Measurements from ENCODE around the gene PFKM.
A peak's percentile ranks its signal among the peaks of the same experiment; 100 is the strongest.

The PFKM gene

GRCh38 chr12:48119078-48119833 lies at the start of gene PFKM:
Gene PFKM (plus strand): TSS chr12:48119364. CDS start chr12:48122775, 3,411 bp downstream.
- H3K4me3 ChIP-seq (ENCODE audit: low read depth, low read length), result peak within 1 kb of the TSS; percentile 96

GRCh38 chr12:48070033-48070432 lies 49.1 kb upstream of the PFKM start:
- H3K4me3 ChIP-seq (ENCODE audit: low read depth, low read length), result no peak overlapping the region
- TF ChIP-seq CTCF (IDR thresholded peaks at IDR 0.05; ENCODE audit: borderline replicate concordance, insufficient read depth, low read depth, low read length), result no peak

More at GRCh38 chr12:48119078-48119833, at the start of gene PFKM:
- no peak for TF ChIP-seq CTCF (IDR thresholded peaks at IDR 0.05; ENCODE audit: borderline replicate concordance, insufficient read depth, low read depth, low read length)

GRCh38 chr12:48070731-48071130 lies 48.4 kb upstream of the PFKM start:
- H3K4me3 ChIP-seq (ENCODE audit: low read depth, low read length), result no peak overlapping the region
- no peak for TF ChIP-seq CTCF (IDR thresholded peaks at IDR 0.05; ENCODE audit: borderline replicate concordance, insufficient read depth, low read depth, low read length)

GRCh38 chr12:48071808-48072207 lies 47.4 kb upstream of the PFKM start:
- no peak for TF ChIP-seq CTCF (IDR thresholded peaks at IDR 0.05; ENCODE audit: borderline replicate concordance, insufficient read depth, low read depth, low read length)

GRCh38 chr12:48072266-48072665 lies 46.9 kb upstream of the PFKM start:
- H3K4me3 ChIP-seq (ENCODE audit: low read depth, low read length), result no peak overlapping the region
- no peak for TF ChIP-seq CTCF (IDR thresholded peaks at IDR 0.05; ENCODE audit: borderline replicate concordance, insufficient read depth, low read depth, low read length)

More at GRCh38 chr12:48071808-48072207, 47.4 kb upstream of the PFKM start:
- no peak overlapping the region for H3K4me3 ChIP-seq (ENCODE audit: low read depth, low read length)

GRCh38 chr12:48074266-48074665 lies 44.9 kb upstream of the PFKM start:
- H3K4me3 ChIP-seq (ENCODE audit: low read depth, low read length), result no peak overlapping the region
- no peak for TF ChIP-seq CTCF (IDR thresholded peaks at IDR 0.05; ENCODE audit: borderline replicate concordance, insufficient read depth, low read depth, low read length)

- H3K4me3 ChIP-seq (ENCODE audit: low read depth, low read length), result no peak overlapping the region
- no peak for TF ChIP-seq CTCF (IDR thresholded peaks at IDR 0.05; ENCODE audit: borderline replicate concordance, insufficient read depth, low read depth, low read length)
These were observed 43.3 kb upstream of the PFKM start for GRCh38 chr12:48075832-48076231.

All from GM12875 (cell line).